Astrocyte of the spinal cord (primary cell): ENCODE data around the gene CD40LG.

Source experiments
- DNase-seq: peaks from one replicate; pipeline ENCODE4 v3.0.0; 2011; ENCODE audit warnings: low read depth, low spot score
- H3K4me3 ChIP-seq: 2 replicates; pipeline ENCODE4 v1.5.1; 2011; ENCODE audit warnings: low read depth, mild to moderate bottlenecking, low read length, moderate library complexity
- CTCF ChIP-seq: IDR thresholded peaks from 2 replicates; pipeline ENCODE4 v1.5.1; 2012; ENCODE audit warnings: low read depth, mild to moderate bottlenecking, low read length, inconsistent platforms
- in situ Hi-C: cut with HindIII; loops from 2 replicates; pipeline ENCODE4 v1.10.0; 2017; ENCODE audit warnings: low sequenced_read_pairs

Gene CD40LG

GRCh38 chrX:136647677-136648360, at the start of gene CD40LG:
Gene CD40LG (plus strand): TSS chrX:136648158. CDS start chrX:136648249, 91 bp downstream.
- no peak for DNase-seq
- no peak for TF ChIP-seq CTCF
- no peak within 1 kb of the TSS for H3K4me3 ChIP-seq

DNA sequence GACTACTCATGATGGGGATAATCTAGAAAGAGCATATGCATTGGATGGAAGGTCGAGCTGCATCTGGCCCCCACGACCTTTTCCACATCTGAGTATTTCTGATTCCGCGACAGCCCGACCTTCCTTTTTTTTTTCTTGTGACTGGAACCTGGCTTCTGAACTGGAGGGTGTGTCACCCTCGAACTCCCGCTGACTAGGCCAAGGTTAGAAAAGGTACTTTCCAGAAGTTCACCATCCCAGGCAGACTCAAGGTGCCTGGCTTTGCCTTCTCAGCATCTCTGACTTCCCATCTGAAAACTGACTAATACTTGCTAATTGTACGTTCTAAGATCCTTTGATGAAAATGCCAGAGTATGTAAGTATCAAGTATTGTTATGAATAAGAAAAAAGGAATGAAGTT, 49.3 kb upstream of the CD40LG start:
- in situ Hi-C loops: no loop called here
- no peak for DNase-seq
- no peak for TF ChIP-seq CTCF

More at GRCh38 chrX:136647677-136648360, at the start of gene CD40LG:
- in situ Hi-C loops: no loop called here

DNA sequence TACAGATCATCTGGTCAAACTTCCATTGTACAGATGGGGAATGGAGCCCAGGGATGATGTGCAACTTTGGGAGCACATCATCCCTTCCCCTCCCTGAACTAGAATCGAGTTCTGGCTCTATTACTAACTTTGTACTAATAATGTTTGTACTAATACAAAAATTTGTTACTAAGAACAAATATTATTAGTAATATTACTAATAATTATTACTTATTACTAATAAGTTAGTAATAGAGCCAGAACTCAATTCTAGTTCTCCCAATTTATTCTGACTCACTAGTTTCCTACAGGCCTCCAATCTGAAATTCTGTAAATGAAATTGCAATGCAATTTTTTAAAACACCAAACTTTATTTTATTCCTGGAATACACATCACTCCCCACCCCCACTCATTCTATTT, 47.9 kb upstream of the CD40LG start:
- in situ Hi-C loops: no loop called here
- no peak for DNase-seq
- TF ChIP-seq CTCF: no peak
- no peak overlapping the region for H3K4me3 ChIP-seq

More for the DNA sequence above, 49.3 kb upstream of the CD40LG start:
- H3K4me3 ChIP-seq: no peak overlapping the region

- DNase-seq: no peak
- no peak overlapping the region for H3K4me3 ChIP-seq
- in situ Hi-C loops: no loop called here
- TF ChIP-seq CTCF: no peak
Measured at GRCh38 chrX:136607236-136607635, 40.7 kb upstream of the CD40LG start.

DNA sequence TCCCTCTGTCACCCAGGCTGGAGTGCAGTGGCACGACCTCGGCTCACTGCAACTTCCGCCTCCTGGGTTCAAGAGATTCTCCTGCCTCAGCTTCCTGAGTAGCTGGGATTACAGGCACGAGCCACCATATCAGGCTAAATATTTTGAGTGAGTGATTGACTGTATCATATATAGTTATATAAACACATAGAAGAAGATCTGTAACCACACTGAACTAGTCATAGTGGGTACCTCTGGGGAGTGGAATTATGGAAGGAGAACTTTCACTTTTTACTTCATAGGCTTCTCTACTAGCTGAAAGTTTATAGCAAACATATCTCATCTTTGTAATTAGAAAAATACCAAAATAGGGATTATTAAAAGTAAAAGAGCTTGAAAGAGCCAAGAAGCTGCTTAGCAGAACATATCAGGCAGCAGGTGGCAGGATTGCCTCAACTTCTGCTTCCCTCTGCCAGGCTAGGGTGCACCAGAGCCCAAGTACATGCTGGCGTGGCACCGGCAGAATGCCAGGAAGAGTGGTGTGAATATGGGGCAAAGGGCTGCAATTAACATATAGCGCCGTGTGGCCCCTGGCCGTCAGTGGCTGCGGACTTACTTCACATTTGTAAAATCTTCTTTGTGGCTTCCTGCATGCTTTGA, 39.5 kb upstream of the CD40LG start:
- no peak overlapping the region for H3K4me3 ChIP-seq
- DNase-seq: peak; percentile 12
- in situ Hi-C loops: no loop called here
- peak; percentile 23 for TF ChIP-seq CTCF

DNA sequence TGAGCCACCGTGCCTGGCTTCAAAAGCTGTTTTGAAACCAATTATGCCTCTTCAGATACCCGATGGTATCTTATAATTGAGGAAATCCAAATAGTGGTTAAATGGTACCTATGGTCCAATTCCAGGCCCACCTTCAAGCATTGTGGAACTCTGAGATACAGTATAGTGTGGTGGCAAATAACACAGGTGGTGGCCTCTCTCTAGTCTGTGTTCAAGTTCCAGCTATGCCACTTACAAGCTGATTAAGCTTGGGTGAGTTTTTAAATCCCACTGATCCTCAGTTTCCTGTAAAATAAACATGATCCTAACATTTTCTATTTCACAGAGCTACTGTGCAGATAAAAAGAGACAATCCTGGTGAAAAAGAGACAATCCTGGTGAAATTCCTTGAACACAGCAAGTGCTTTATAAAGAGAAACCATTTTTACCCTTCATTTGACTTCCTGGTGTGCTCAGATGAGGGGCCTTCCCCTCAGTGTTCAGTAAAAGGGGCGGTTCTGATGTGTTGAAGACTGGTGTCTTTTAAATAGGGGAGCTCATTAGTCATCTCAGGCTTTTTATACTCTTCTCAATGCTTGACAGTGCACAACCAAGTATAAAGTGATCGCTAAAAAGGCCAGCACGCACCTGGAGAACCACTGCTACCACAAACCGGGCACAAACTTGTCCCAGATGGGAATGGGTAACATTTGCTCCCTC, 30.8 kb upstream of the CD40LG start:
- in situ Hi-C loops: no loop called here
- DNase-seq: no peak
- H3K4me3 ChIP-seq: no peak overlapping the region

More for the DNA sequence above, 30.8 kb upstream of the CD40LG start:
- no peak for TF ChIP-seq CTCF
